Measurements from ENCODE around the gene ZNF197.
A peak's percentile ranks its signal among the peaks of the same experiment; 100 is the strongest.
"Not testable (repeated sequence)": the region's sequence is repeated elsewhere in the genome, so short reads cannot be mapped to it uniquely, and the experiment has no call there.

The ZNF197 gene

GRCh38 chr3:44624749-44625480, at the start of gene ZNF197:
Gene ZNF197, plus strand, starts transcription at chr3:44625036. Its CDS starts 4,119 bp downstream, at chr3:44629155.
- DNase-seq: peak; percentile 61 to 63

GRCh38 chr3:44576613-44577012, 48.2 kb upstream of the ZNF197 start:
- no peak for DNase-seq

- DNase-seq: not testable (repeated sequence)
These were observed 47.4 kb upstream of the ZNF197 start for GRCh38 chr3:44577354-44577952.

- not testable (repeated sequence) for DNase-seq
These were observed 46.5 kb upstream of the ZNF197 start for GRCh38 chr3:44578316-44578715.

GRCh38 chr3:44578924-44579515, 45.8 kb upstream of the ZNF197 start:
- DNase-seq: not testable (repeated sequence)

GRCh38 chr3:44579749-44580148, 45.1 kb upstream of the ZNF197 start:
- DNase-seq: not testable (repeated sequence)

GRCh38 chr3:44580971-44581370, 43.9 kb upstream of the ZNF197 start:
- DNase-seq: not testable (repeated sequence)

GRCh38 chr3:44584646-44585501, 40.0 kb upstream of the ZNF197 start, which contains the start of gene ZNF660:
Gene ZNF660, plus strand, starts transcription at chr3:44584964. Its CDS starts 9,230 bp downstream, at chr3:44594194.
- DNase-seq: peak; percentile 0 to 30

GRCh38 chr3:44596621-44597020, 28.2 kb upstream of the ZNF197 start:
- DNase-seq: no peak

- no peak for DNase-seq
These were observed 23.1 kb upstream of the ZNF197 start for GRCh38 chr3:44601749-44602148.

- no peak for DNase-seq
These were observed 12.2 kb upstream of the ZNF197 start for GRCh38 chr3:44612678-44613077.

GRCh38 chr3:44628716-44629115, 3.9 kb downstream of the ZNF197 start:
- DNase-seq: no peak

- DNase-seq: no peak
These were observed 7.4 kb downstream of the ZNF197 start for GRCh38 chr3:44632193-44632592.

- no peak for DNase-seq
These were observed 17.5 kb downstream of the ZNF197 start for GRCh38 chr3:44642337-44642736.

- DNase-seq: no peak
These were observed 18.2 kb downstream of the ZNF197 start for GRCh38 chr3:44643024-44643423.

GRCh38 chr3:44647771-44648170, 22.9 kb downstream of the ZNF197 start:
- DNase-seq: no peak

- peak; percentile 30 to 64 for DNase-seq
These were observed 23.9 kb downstream of the ZNF197 start, which contains the start of gene ZNF35 for GRCh38 chr3:44648564-44649229. Gene ZNF35, plus strand, starts transcription at chr3:44648732. Its CDS starts 2,336 bp downstream, at chr3:44651068.

- no peak for DNase-seq
These were observed 24.9 kb downstream of the ZNF197 start for GRCh38 chr3:44649709-44650108.

GRCh38 chr3:44654039-44654438, 29.2 kb downstream of the ZNF197 start:
- DNase-seq: no peak

GRCh38 chr3:44659015-44659414, 34.2 kb downstream of the ZNF197 start:
- no peak for DNase-seq

- no peak for DNase-seq
These were observed 34.6 kb downstream of the ZNF197 start for GRCh38 chr3:44659434-44659833.

GRCh38 chr3:44661189-44661588, 36.4 kb downstream of the ZNF197 start:
- DNase-seq: no peak
